ENCODE measurements around the gene GNLY. TPM values are rescaled to one million over a fixed set of nuclear protein-coding genes. Genes with fewer than 3 reads are reported as not detected.
A peak's percentile ranks its signal among the peaks of the same experiment; 100 is the strongest.

The GNLY gene
- total and polyA plus RNA-seq, 10 donors: 13.1 to 87.8 (median 35.2) TPM

DNA sequence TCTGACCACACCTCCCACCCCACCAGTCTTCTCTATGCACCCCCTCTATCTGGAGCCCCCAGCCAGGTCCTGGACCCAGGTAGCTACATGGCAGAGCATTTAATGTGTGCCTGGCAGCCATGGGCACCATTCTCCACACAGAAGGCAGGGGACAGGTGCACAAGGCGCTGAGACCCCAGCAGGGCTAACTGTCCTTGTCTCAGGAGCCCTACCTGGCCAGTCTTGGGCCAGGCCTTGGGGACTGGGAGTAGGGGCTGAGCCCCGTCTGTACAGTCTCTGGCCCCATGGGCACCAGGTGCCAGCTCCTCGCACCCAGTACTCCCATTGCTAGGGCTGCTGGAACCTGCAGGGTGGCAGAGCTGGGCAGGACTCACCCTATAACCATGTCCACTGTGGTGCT, 2.9 kb downstream of the GNLY start:
- WGBS, 5 donors: 67 to 100% (median 92%) methylated on average over 2 to 3 of the region's 3 CpGs; no CpG with 5 or more reads in 1 of the 5 donors
- intact Hi-C loops (cut with DNase I; ENCODE audit: low total_unique reads): no loop called here
- no peaks in the 10 kb centered on the region for H3K27me3 ChIP-seq (replicated peaks in 1 of 7)
- H3K4me1 ChIP-seq: peaks cover 0 to 25% (median 0%) of the 10 kb centered on the region in 6 donors
- peak overlapping the region in 1 of 8 donors; percentile 50 for H3K4me3 ChIP-seq
- peak overlapping the region in 2 of 8 donors; percentile 74 to 81 for H3K27ac ChIP-seq
- DNase-seq: no peak
- H3K9me3 ChIP-seq: no peaks in the 10 kb centered on the region
- TF ChIP-seq, protein P1, sequence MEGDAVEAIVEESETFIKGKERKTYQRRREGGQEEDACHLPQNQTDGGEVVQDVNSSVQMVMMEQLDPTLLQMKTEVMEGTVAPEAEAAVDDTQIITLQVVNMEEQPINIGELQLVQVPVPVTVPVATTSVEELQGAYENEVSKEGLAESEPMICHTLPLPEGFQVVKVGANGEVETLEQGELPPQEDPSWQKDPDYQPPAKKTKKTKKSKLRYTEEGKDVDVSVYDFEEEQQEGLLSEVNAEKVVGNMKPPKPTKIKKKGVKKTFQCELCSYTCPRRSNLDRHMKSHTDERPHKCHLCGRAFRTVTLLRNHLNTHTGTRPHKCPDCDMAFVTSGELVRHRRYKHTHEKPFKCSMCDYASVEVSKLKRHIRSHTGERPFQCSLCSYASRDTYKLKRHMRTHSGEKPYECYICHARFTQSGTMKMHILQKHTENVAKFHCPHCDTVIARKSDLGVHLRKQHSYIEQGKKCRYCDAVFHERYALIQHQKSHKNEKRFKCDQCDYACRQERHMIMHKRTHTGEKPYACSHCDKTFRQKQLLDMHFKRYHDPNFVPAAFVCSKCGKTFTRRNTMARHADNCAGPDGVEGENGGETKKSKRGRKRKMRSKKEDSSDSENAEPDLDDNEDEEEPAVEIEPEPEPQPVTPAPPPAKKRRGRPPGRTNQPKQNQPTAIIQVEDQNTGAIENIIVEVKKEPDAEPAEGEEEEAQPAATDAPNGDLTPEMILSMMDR (IDR thresholded peaks at IDR 0.05 in 8 of 11, conservative IDR thresholded peaks at IDR 0.05 in 3 of 11): no peak
- TF ChIP-seq POLR2A (IDR thresholded peaks at IDR 0.05) (no peak), POLR2AphosphoS5 (IDR thresholded peaks at IDR 0.05) (no peak)
- H3K36me3 ChIP-seq: no peaks in the 10 kb centered on the region

DNA sequence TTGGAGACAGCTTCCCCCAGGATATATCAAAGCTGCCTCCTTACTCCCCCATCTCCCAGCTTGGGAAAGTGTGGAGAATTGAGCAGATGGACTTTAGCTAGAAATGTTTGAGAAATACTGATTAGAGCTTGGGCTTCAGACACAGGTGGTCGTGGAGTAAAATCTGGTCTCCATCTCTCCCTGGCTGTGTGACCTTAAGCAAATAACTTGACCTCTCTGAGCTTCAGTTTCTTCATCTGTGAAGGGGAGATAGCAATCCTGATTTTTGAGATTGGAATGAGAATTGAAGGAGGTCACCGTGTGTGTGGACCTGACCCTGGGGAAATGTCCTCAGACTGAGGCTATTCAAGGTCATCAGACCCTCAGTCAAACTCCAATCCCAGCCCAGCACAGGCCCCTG, 3.6 kb downstream of the GNLY start:
- intact Hi-C loops (cut with DNase I; ENCODE audit: low total_unique reads): no loop called here
- Histone ChIP-seq H3K27ac (peak overlapping the region in 3 of 8 donors; percentile 54 to 81 (median 74)), H3K27me3 (replicated peaks in 1 of 7) (no peaks in the 10 kb centered on the region), H3K4me1 (peaks cover 0 to 30% (median 0%) of the 10 kb centered on the region in 6 donors), H3K4me3 (peak overlapping the region in 1 of 8 donors; percentile 50), H3K36me3 (no peaks in the 10 kb centered on the region), H3K9me3 (no peaks in the 10 kb centered on the region)
- WGBS, 5 donors: 31 to 76% (median 65%) methylated on average over 2 of the region's 2 CpGs
- no peak for TF ChIP-seq POLR2A (IDR thresholded peaks at IDR 0.05)
- TF ChIP-seq, protein P1 (IDR thresholded peaks at IDR 0.05 in 8 of 11, conservative IDR thresholded peaks at IDR 0.05 in 3 of 11): no peak
- no peak for TF ChIP-seq POLR2AphosphoS5 (IDR thresholded peaks at IDR 0.05)
- DNase-seq: no peak

DNA sequence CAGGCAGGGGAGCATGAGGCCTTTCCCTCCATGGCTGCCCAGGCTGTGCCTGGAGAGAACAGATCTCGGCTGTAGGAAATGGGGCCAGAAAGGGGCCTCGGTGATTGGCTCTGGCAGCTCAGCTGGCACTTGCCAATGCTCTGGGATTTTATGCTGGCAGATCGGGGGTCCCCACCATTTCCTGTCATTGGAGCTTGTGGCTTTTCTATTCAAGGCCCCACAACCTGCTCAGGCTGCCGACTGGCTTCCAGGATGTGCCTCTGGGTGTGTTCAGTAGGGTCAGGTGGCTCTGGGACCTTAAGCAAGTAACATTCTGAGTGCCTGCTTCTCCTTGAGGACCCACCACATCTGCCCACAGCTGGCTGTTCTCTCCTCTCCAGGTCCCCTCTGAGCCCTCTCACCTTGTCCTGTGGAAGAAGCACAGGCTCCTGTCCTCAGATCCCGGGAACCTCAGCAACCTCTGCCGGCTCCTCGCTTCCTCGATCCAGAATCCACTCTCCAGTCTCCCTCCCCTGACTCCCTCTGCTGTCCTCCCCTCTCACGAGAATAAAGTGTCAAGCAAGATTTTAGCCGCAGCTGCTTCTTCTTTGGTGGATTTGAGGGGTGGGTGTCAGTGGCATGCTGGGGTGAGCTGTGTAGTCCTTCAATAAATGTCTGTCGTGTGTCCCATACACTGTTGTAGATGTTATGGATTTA, 4.2 kb downstream of the GNLY start:
- Histone ChIP-seq H3K27me3 (replicated peaks in 1 of 7) (no peaks in the 10 kb centered on the region), H3K27ac (peak overlapping the region in 4 of 8 donors; percentile 20 to 81 (median 64)), H3K9me3 (no peaks in the 10 kb centered on the region), H3K36me3 (no peaks in the 10 kb centered on the region), H3K4me1 (peaks cover 0 to 36% (median 0%) of the 10 kb centered on the region in 6 donors), H3K4me3 (peak overlapping the region in 1 of 8 donors; percentile 50)
- TF ChIP-seq, protein P1 (IDR thresholded peaks at IDR 0.05 in 8 of 11, conservative IDR thresholded peaks at IDR 0.05 in 3 of 11): no peak
- TF ChIP-seq POLR2AphosphoS5 (IDR thresholded peaks at IDR 0.05) (no peak), POLR2A (IDR thresholded peaks at IDR 0.05) (no peak)
- WGBS, 5 donors: 57 to 63% (median 60%) methylated on average over 9 to 11 of the region's 11 CpGs
- intact Hi-C loops (cut with DNase I; ENCODE audit: low total_unique reads): no loop called here
- no peak for DNase-seq

DNA sequence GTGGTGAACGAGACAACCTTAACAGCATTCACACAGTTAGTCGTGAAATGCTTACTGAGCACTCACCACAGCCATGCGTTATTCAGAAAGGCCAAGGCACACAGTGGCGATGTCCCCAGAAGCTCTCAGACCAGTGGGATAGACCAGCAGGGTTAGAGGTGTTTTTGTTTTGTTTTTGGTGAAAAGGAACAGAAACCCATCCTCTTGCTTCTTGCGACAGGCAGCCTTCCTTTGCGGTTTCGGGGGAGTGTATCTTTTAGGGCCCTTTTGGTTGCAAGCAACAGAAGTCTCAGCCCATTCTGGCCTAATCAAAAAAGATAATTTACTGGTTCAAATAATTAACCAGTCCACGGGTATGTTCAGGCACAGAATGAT, 4.7 kb downstream of the GNLY start:
- peaks cover 0 to 36% (median 1%) of the 10 kb centered on the region in 6 donors for H3K4me1 ChIP-seq
- intact Hi-C loops (cut with DNase I; ENCODE audit: low total_unique reads): no loop called here
- peak overlapping the region in 1 of 8 donors; percentile 28 for H3K4me3 ChIP-seq
- no peaks in the 10 kb centered on the region for H3K36me3 ChIP-seq
- peak overlapping the region in 4 of 8 donors; percentile 20 to 81 (median 64) for H3K27ac ChIP-seq
- no peaks in the 10 kb centered on the region for H3K9me3 ChIP-seq
- DNase-seq: no peak
- WGBS, 5 donors: 54 to 79% (median 73%) methylated on average over 8 of the region's 8 CpGs
- TF ChIP-seq, protein P1 (IDR thresholded peaks at IDR 0.05 in 8 of 11, conservative IDR thresholded peaks at IDR 0.05 in 3 of 11): no peak
- TF ChIP-seq POLR2AphosphoS5 (IDR thresholded peaks at IDR 0.05) (no peak), POLR2A (IDR thresholded peaks at IDR 0.05) (no peak)
- H3K27me3 ChIP-seq (replicated peaks in 1 of 7): no peaks in the 10 kb centered on the region

Measured in spleen (tissue), 11 donors.